ENCODE measurements around the gene KIAA1217. TPM values are rescaled to one million over a fixed set of nuclear protein-coding genes. Genes with fewer than 3 reads are reported as not detected.

The KIAA1217 gene
- total and polyA plus RNA-seq, 8 donors: 11.9 to 36.7 (median 19.8) TPM

- H3K9me3 ChIP-seq: no peaks in the 10 kb centered on the region
- ATAC-seq (peak in 2 of 4 donors; percentile 16 to 47), DNase-seq (no peak), FAIRE-seq (no peak)
- intact Hi-C loops (cut with DNase I): no loop called here
- no peaks in the 10 kb centered on the region for H3K27me3 ChIP-seq
- 12 to 15% methylated on average over 3 of the region's 3 CpGs for WGBS, 2 donors
- no peak for TF ChIP-seq CTCF (IDR thresholded peaks at IDR 0.05)
- no peaks in the 10 kb centered on the region for H3K36me3 ChIP-seq
- H3K4me3 ChIP-seq: no peak overlapping the region
- H3K4me1 ChIP-seq: peaks cover 0 to 4% (median 0%) of the 10 kb centered on the region in 3 donors
- no peak overlapping the region for H3K27ac ChIP-seq
Measured at GRCh38 chr10:24371396-24371795, 162.5 kb downstream of the KIAA1217 start.

- Histone ChIP-seq H3K9me3 (no peaks in the 10 kb centered on the region), H3K27me3 (no peaks in the 10 kb centered on the region), H3K27ac (no peak overlapping the region), H3K4me3 (no peak overlapping the region), H3K36me3 (no peaks in the 10 kb centered on the region), H3K4me1 (peaks cover 0 to 4% (median 0%) of the 10 kb centered on the region in 3 donors)
- DNase-seq (no peak), FAIRE-seq (no peak), ATAC-seq (no peak)
- 62 to 68% methylated on average over 7 of the region's 7 CpGs for WGBS, 2 donors
- intact Hi-C loops (cut with DNase I): no loop called here
- TF ChIP-seq CTCF (IDR thresholded peaks at IDR 0.05): no peak
Measured at GRCh38 chr10:24374134-24374915, 165.4 kb downstream of the KIAA1217 start.

- 91 to 97% methylated on average over 4 of the region's 4 CpGs for WGBS, 2 donors
- no peaks in the 10 kb centered on the region for H3K27me3 ChIP-seq
- no peaks in the 10 kb centered on the region for H3K36me3 ChIP-seq
- no peaks in the 10 kb centered on the region for H3K9me3 ChIP-seq
- FAIRE-seq: no peak
- no peak for TF ChIP-seq CTCF (IDR thresholded peaks at IDR 0.05)
- H3K27ac ChIP-seq: no peak overlapping the region
- H3K4me3 ChIP-seq: no peak overlapping the region
- peaks cover 0 to 4% (median 0%) of the 10 kb centered on the region in 3 donors for H3K4me1 ChIP-seq
- no peak for ATAC-seq
- intact Hi-C loops (cut with DNase I): no loop called here
- DNase-seq: no peak
Measured at GRCh38 chr10:24375510-24375909, 166.6 kb downstream of the KIAA1217 start.

- DNase-seq: no peak
- Histone ChIP-seq H3K27ac (no peak overlapping the region), H3K9me3 (no peaks in the 10 kb centered on the region), H3K27me3 (no peaks in the 10 kb centered on the region), H3K4me1 (no peaks in the 10 kb centered on the region), H3K36me3 (no peaks in the 10 kb centered on the region), H3K4me3 (no peak overlapping the region)
- no peak for ATAC-seq
- 96% methylated on average over 4 of the region's 4 CpGs for WGBS, 2 donors
- intact Hi-C loops (cut with DNase I): no loop called here
- TF ChIP-seq CTCF (IDR thresholded peaks at IDR 0.05): no peak
- FAIRE-seq: no peak
Measured at GRCh38 chr10:24376731-24377130, 167.8 kb downstream of the KIAA1217 start.
